ENCODE data around the gene MED12L.
"Not testable (repeated sequence)": the region's sequence is repeated elsewhere in the genome, so short reads cannot be mapped to it uniquely, and the experiment has no call there.

MED12L gene

GRCh38 chr3:151384741-151385174, 299.3 kb downstream of the MED12L start, which contains the start of gene P2RY12:
TSS of gene P2RY12 (minus strand) at chr3:151384753. CDS start at chr3:151338845, 45,908 bp downstream.
- DNase-seq, result no peak

- no peak for DNase-seq
These were observed 300.6 kb downstream of the MED12L start for GRCh38 chr3:151386056-151386455.

DNA sequence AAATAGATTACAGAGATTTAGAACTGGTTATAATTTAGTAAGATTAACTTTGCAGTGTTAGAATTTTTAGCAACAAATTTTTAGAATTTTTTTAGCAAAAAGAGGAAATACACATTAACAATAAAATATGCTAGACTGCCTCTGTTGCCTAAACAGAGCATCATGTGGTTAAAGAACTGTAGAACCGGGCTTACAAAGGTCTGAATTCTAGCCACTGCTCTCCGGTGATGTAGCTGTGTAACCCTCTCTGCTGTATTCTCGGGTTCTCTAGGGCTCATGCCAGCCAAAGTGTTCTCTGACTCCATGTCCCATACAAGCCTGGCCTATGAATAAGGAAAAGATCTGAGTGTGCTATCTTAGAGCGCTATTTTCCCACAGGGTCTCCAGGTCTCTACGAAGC, 302.0 kb downstream of the MED12L start:
- no peak for DNase-seq

DNA sequence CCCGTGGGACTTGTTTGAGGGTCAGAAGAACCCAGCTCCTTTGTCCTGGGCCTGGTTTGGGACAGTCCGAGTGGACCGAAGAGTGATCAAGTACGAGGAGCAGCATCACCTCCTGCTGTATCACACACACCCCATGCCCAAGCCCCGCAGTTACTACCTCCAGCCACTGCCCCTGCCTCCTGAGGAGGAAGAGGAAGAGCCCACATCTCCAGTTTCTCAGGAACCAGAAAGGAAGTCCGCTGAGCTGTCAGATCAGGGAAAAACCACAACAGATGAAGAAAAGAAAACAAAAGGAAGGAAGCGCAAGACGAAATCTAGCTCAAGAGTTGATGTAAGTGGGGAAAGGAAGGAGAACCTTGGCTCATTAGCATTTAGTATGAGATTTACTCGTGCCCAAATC, 302.4 kb downstream of the MED12L start:
- no peak for DNase-seq

GRCh38 chr3:151391720-151392119, 306.3 kb downstream of the MED12L start:
- DNase-seq, result no peak

DNA sequence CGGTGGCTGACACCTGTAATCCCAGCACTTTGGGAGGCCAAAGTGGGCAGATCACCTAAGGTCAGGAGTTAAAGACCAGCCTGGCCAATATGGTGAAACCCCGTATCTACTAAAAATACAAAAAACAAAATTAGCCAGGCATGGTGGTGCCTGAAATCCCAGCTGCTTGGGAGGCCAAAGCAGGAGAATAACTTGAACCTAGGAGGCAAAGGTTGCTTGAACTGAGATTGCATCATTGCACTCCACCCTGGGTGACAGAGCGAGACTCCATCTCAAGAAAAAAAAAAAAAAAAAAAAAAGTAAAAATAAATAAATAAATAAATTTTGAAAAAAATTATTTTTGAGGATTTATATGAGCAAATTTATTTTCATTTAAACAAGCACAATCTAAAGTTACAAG, 306.7 kb downstream of the MED12L start:
- DNase-seq, result not testable (repeated sequence)

- DNase-seq, result no peak
These were observed 307.8 kb downstream of the MED12L start for GRCh38 chr3:151393146-151393830.

GRCh38 chr3:151393941-151394340, 308.5 kb downstream of the MED12L start:
- no peak for DNase-seq

- DNase-seq, result no peak
These were observed 309.1 kb downstream of the MED12L start for GRCh38 chr3:151394611-151395010.

DNA sequence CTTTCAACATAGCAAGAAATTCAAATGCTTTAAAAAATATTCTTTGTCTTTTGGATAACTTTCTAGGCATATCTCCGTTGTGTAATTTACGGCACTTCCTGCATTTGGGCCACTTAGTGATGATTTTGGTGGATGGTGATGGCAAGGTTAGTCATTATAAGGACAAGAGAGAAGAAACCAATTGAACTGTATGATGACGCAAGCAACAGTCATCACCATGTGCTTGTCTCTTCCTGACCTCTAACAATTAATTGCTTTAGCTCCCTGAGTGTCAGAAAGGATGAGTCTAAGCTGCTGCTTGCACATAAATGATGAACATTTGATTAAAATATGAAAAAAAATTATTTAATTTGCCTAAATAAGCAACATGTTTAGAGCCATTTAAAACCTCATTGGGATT, 310.3 kb downstream of the MED12L start:
- no peak for DNase-seq

DNA sequence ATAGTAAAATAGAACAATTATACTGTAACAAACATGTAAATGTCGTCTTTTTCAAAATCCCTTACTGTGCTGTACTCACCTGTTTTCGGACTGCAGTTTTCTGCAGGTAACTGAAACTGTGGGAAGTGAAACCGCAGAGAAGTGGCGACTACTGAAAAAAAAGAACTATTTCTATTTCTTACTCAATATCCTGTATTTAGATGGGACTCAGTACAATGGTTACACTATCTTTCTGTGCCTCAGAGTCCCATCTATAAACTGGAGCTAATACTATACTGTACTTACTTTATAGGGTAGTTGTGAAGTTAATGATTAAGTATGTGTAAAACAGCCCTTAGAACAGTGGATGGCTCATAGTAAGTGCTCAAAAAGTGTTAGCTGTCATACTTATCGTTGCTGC, 313.4 kb downstream of the MED12L start:
- DNase-seq, result no peak

DNA sequence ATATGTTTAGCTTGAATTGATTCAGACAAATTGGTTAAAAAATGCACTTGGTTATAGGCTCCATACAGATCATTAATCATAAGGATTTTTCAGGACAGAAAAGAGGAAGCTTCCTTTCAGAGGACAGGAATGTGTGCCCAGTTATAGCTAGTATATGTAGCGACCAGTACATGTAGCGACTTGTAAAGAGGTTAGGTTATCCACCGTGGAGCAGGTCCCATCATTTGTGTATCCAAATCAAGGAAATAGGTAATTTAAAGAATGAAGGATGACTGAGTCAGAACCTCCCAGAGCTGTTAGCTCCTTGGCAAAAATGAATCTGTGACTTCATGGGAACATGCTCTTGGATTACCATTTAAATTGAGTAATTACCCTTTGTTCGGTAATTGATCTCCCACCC, 314.9 kb downstream of the MED12L start:
- DNase-seq, result no peak

- DNase-seq, result no peak
These were observed 316.9 kb downstream of the MED12L start for GRCh38 chr3:151402349-151402748.

- no peak for DNase-seq
These were observed 317.8 kb downstream of the MED12L start for GRCh38 chr3:151403246-151403645.

GRCh38 chr3:151404316-151404715, 318.9 kb downstream of the MED12L start:
- no peak for DNase-seq

DNA sequence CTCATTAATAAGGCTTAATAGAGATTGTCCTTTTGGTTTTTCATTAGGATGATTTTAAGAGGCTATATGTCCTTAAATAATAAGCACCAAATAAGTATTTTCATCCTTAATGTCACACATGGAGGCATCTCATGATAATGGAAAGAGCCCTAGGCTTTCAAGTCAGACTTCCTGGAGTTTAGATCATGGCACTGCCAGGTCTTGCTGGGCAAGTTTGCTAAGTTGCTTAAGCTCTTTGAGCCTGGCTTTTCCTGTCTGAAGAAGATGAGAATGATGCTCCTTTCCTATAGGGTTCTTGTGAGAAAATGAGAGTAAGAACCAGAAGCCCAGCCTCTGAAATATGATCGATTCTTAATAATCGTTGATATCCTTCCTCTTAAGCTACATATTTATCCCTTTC, 322.5 kb downstream of the MED12L start:
- DNase-seq, result no peak

DNA sequence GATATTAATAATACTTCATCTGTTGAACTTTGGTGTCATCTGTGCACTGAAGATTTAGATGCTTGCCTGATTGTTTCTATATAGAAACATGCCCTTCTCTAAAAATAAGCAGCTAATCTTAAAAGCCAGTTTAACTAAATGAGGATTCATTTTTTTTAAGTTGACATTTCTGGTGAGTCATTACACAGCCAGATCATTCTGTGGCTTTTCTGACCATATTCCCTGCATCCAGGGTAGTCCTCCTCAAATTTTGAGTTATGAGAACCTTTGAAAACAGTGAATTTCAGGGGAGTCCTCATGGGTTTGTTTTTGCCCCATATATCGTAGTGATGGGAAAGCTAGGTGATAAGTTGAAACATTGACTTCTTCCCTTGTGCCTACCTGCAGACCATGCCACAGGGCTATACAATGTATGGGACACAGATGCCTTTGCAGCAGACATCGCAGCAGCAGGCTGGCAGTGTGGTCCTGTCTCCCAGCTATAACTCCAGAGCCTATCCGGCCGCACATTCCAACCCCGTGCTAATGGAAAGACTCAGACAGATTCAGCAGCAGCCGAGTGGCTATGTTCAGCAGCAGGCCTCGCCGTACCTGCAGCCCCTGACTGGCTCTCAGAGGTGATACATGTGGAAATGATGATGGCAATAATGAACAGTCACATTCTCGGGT, 325.6 kb downstream of the MED12L start:
- no peak for DNase-seq

GRCh38 chr3:151412989-151413388, 327.5 kb downstream of the MED12L start:
- no peak for DNase-seq

GRCh38 chr3:151415289-151415688, 329.8 kb downstream of the MED12L start:
- DNase-seq, result no peak

DNA sequence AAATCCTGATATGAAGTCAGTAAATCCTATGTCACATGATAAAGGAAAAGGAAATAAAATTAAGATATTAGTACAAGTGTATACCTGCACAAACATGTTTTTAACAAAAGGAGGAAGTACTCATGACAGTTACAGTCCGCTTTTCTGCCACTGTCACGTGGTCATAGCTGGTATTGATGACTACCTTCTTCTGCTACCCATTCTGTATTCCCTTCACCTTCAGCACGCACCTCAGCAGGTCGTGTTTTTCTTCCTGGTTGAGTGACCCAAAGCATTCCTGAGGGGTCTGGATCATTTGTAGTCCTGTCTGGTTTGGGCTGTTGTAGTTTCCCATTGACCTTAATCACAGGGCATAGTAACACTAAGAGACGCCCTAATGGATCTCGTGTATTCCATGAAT, 334.3 kb downstream of the MED12L start:
- DNase-seq, result no peak

DNA sequence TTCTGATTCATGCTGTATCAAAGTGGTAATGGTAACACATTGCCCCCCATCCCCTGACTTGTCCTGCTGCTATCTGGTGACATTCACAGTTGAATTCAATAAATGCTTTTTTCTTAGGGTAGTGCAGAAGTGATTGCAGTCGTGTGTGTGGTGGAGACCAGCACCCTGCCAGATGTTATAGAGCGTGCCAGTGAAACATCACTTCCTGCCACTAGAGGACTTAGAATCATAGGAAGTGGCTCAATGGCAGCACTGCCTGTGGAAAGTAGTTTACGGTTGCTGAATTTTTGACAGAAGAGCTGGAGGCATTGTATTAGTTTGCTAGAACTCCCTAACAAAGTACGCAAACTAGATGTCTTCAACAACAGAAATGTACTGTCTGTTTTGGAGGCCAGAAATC, 336.5 kb downstream of the MED12L start:
- DNase-seq, result no peak

DNA sequence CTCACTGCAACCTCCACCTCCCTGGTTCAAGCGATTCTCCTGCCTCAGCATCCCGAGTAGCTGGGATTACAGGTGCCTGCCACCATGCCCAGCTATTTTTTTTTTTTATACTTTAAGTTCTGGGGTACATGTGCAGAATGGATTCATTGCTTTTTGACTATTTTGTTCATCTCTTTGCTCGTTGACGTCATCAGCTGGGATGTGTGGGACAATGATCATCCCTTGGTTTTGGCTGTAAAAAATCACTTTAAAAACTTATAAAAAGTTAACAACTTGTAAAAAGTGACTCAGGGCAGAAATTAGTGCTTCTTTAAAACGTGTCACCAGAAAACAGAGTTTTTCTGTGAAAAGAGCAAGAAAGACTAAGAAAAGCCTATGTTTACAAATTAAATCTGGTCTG, 337.6 kb downstream of the MED12L start:
- DNase-seq, result no peak

GRCh38 chr3:151425627-151426340, 340.3 kb downstream of the MED12L start:
- no peak for DNase-seq

DNA sequence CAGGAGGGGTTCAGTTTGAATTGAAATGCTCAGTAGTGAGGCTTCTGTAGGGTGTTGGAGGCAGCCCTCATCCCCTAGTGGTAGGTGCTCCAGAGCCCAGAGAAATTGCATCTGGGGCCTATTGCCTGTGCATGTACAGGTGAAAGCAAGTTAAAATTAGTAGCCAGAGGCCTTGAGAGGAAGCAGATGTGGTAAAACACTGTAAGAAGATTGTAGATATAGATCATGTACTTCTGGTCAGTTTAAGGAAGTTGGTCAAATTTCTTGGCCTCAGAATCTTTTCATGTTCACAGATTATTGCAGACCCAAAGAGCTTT, 340.8 kb downstream of the MED12L start:
- DNase-seq, result no peak

Data from stimulated activated CD4-positive, alpha-beta T cell treated with anti-CD3 and anti-CD28 coated beads, Interleukin-15, amount 100 ng/mL, for 24 hours (primary cell).